ENCODE results near the gene NOL3. TPM values are rescaled to one million over a fixed set of nuclear protein-coding genes. Genes with fewer than 3 reads are reported as not detected.

NOL3 gene
- total RNA-seq, 1 donor, result 10.1 TPM

GRCh38 chr16:67188798-67189197 is 18.5 kb downstream of the NOL3 start:
- no peak for DNase-seq (ENCODE audit: low read depth)
- no peak for TF ChIP-seq CTCF (IDR thresholded peaks at IDR 0.05; ENCODE audit: insufficient read depth, low read length)
- no peak overlapping the region for H3K4me3 ChIP-seq (ENCODE audit: low read depth, low read length)

DNA sequence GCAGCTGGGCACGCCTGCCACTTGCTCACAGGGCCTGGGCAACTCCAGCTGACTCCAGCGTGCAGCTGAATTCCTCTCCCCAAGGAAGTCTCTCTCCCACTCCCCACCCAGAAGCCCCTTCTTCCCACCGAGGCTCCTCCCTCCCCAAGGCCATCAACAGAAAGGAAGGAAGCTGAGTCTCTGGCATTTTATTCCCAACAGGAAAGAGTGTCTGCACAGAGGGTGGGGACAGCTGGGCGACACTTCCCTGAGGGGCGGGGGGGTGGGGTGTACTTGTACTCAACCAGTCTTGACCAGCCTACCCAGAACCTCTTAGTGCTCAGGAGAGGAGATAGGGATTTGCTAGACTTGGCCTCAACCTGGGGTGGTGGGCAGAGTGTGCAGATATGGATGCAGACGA is 19.7 kb downstream of the NOL3 start, which contains the start of gene EXOC3L1:
TSS of gene EXOC3L1 (minus strand) at position 96 of the 400 bp plus-strand sequence. CDS start 460 bp downstream, outside the sequence.
- no peak for TF ChIP-seq CTCF (IDR thresholded peaks at IDR 0.05; ENCODE audit: insufficient read depth, low read length)
- H3K4me3 ChIP-seq (ENCODE audit: low read depth, low read length), result no peak within 1 kb of the TSS
- no peak for DNase-seq (ENCODE audit: low read depth)

DNA sequence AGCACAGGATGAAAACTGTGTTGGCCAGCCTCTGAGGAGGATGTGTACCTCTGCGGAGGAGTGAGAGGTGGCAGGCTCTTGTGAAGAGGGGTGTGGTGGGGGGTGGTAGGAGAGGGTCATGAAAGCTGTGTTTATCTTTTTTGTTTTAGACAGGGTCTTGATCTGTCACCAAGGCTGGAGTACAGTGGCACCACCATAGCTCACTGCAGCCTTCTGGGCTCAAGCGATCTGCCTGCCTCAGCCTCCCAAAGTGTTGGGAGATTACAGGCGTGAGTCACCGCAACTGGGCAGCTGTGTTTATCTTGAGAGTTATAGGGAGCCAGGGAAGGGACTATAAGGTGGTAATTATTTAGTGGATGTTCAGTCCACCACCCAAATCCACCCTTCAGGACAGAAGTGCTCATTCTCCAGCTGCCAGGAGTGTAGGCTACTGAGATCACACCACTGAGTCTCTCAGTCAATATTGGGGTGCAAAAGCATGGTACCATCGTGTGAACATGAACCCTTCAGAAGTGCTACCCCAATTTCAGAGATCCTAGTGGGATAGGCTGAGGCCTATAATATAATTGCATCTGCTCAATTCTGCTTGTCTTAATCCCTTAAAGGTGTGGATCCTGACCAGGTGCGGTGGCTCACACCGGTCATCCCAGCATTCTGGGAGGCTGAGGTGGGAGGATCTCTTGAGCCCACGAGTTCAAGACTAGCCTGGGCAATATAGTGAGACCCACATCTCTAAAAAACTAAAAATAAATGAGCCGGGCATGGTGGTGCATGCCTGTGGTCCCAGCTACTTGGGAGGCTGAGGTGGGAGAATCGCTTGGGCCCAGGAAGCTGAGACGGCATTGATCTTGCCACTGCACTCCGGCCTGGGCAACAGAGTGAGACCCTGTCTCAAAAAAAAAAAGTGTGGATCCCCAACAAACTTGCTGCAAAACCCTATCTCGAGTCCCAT is 20.4 kb downstream of the NOL3 start:
- H3K4me3 ChIP-seq (ENCODE audit: low read depth, low read length), result no peak overlapping the region
- DNase-seq (ENCODE audit: low read depth), result peak; percentile 24
- TF ChIP-seq CTCF (IDR thresholded peaks at IDR 0.05; ENCODE audit: insufficient read depth, low read length), result no peak

- H3K4me3 ChIP-seq (ENCODE audit: low read depth, low read length), result peak overlapping the region; percentile 60
- no peak for DNase-seq (ENCODE audit: low read depth)
- no peak for TF ChIP-seq CTCF (IDR thresholded peaks at IDR 0.05; ENCODE audit: insufficient read depth, low read length)
These were observed 21.2 kb downstream of the NOL3 start for GRCh38 chr16:67191411-67191994.

- no peak for TF ChIP-seq CTCF (IDR thresholded peaks at IDR 0.05; ENCODE audit: insufficient read depth, low read length)
- DNase-seq (ENCODE audit: low read depth), result peak; percentile 91
- peak within 1 kb of the TSS; percentile 97 for H3K4me3 ChIP-seq (ENCODE audit: low read depth, low read length)
These were observed 21.8 kb downstream of the NOL3 start, which contains the start of gene E2F4 for GRCh38 chr16:67191995-67192681. Gene E2F4 (plus strand): TSS chr16:67192155. CDS start chr16:67192228, 73 bp downstream.

- TF ChIP-seq CTCF (IDR thresholded peaks at IDR 0.05; ENCODE audit: insufficient read depth, low read length), result no peak
- H3K4me3 ChIP-seq (ENCODE audit: low read depth, low read length), result peak overlapping the region; percentile 97
- DNase-seq (ENCODE audit: low read depth), result no peak
These were observed 22.5 kb downstream of the NOL3 start for GRCh38 chr16:67192781-67193361.

Measured in fibroblast of the aortic adventitia (primary cell).